K562 (cell line): Measurements from ENCODE around the gene TPD52L2. TPM values are rescaled to one million over a fixed set of nuclear protein-coding genes. Genes with fewer than 3 reads are reported as not detected.

ENCODE experiments used
- ARID1B ChIP-seq: fragments of 450-650 bp; IDR thresholded peaks from 2 replicates; pipeline ENCODE4 v1.6.1; 2016; ENCODE audit warnings: antibody characterized with exemption, mild to moderate bottlenecking, inconsistent platforms
- ATF7 ChIP-seq: fragments of 450-650 bp; IDR thresholded peaks from 2 replicates; pipeline ENCODE4 v1.7.1; 2014; ENCODE audit warnings: mild to moderate bottlenecking, moderate library complexity
- CTBP1 ChIP-seq: fragments of 450-650 bp; IDR thresholded peaks from 2 replicates; pipeline ENCODE4 v1.6.1; 2016; ENCODE audit warnings: borderline replicate concordance
- GABPB1 ChIP-seq: sonication (generic); formaldehyde crosslinking; IDR thresholded peaks from 2 replicates; pipeline ENCODE4 v1.8.0; 2022; ENCODE audit warnings: mild to moderate bottlenecking, missing genetic modification reagents
- HMGN3 ChIP-seq: IDR thresholded peaks from 2 replicates; pipeline ENCODE4 v1.6.1; 2011; ENCODE audit warnings: borderline replicate concordance, low read depth, mild to moderate bottlenecking, mixed read lengths, low read length; ENCODE audit not compliant: insufficient read length; ENCODE audit errors: extremely low read depth
- MAX ChIP-seq: sonication (generic); formaldehyde crosslinking; IDR thresholded peaks from 2 replicates; pipeline ENCODE4 v1.9.0; 2022; ENCODE audit warnings: mild to moderate bottlenecking, missing genetic modification reagents
- MCM7 ChIP-seq, 2 experiments: fragments of 450-650 bp; IDR thresholded peaks; 2 replicates each; pipeline ENCODE4 v1.6.1; 2016 to 2018
- MTA3 ChIP-seq: fragments of 450-650 bp; formaldehyde crosslinking; IDR thresholded peaks from 2 replicates; pipeline ENCODE4 v1.6.1; 2017; ENCODE audit warnings: mild to moderate bottlenecking, borderline replicate concordance
- NR4A1 ChIP-seq, 2 experiments: fragments of 250-450 bp in 1 of 2; fragments of 450-650 bp in 1 of 2; sonication (Bioruptor Pico) in 1 of 2; IDR thresholded peaks; 2 replicates each; pipeline versions ENCODE4 v1.4.0 to v1.6.1; 2016 to 2020; ENCODE audit warnings: mild to moderate bottlenecking in 2 of 2, missing compliant biosample characterization in 1 of 2, missing genetic modification characterization in 1 of 2, moderate library complexity in 1 of 2
- NRF1 ChIP-seq, 2 experiments: fragments of 450-650 bp; IDR thresholded peaks in 1 of 2; conservative IDR thresholded peaks in 1 of 2; 2 replicates each; pipeline ENCODE4 v1.6.1; 2014; ENCODE audit warnings: mild to moderate bottlenecking in 2 of 2
- PKNOX1 ChIP-seq: fragments of 450-650 bp; IDR thresholded peaks from 2 replicates; pipeline ENCODE4 v1.6.1; 2016
- POLR2H ChIP-seq: IDR thresholded peaks from 2 replicates; pipeline ENCODE4 v1.6.1; 2016; ENCODE audit warnings: missing genetic modification characterization, low read depth, mild to moderate bottlenecking, control low read depth, missing compliant biosample characterization, moderate library complexity
- RBM34 ChIP-seq: fragments of 200-400 bp; formaldehyde crosslinking; IDR thresholded peaks from 2 replicates; pipeline ENCODE4 v1.6.1; 2018; ENCODE audit warnings: low read length, borderline replicate concordance; ENCODE audit not compliant: insufficient read depth
- SAP30 ChIP-seq: fragments of 200-600 bp; sonication (generic); IDR thresholded peaks from 2 replicates; pipeline ENCODE4 v1.6.1; 2012; ENCODE audit warnings: borderline replicate concordance, low read depth, mild to moderate bottlenecking, moderate library complexity, low read length, control low read depth, inconsistent platforms; ENCODE audit not compliant: insufficient read depth, poor library complexity, severe bottlenecking
- SETDB1 ChIP-seq: IDR thresholded peaks from one replicate; pipeline ENCODE4 v1.6.1; 2012; ENCODE audit warnings: low read length, control low read depth, inconsistent platforms
- TEAD2 ChIP-seq: fragments of 450-650 bp; IDR thresholded peaks from 2 replicates; pipeline ENCODE4 v1.6.1; 2016; ENCODE audit warnings: missing genetic modification characterization, control low read depth, missing compliant biosample characterization
- ZBTB1 ChIP-seq: sonication (generic); formaldehyde crosslinking; IDR thresholded peaks from 2 replicates; pipeline ENCODE4 v1.8.1; 2023; ENCODE audit warnings: missing genetic modification reagents, low read depth, mild to moderate bottlenecking, borderline replicate concordance
- ZFP36 ChIP-seq: fragments of 150-350 bp; IDR thresholded peaks from 2 replicates; pipeline ENCODE4 v1.6.1; 2018; ENCODE audit warnings: low read length, low read depth; ENCODE audit not compliant: partially characterized antibody
- ZNF644 ChIP-seq: fragments of 200-800 bp; sonication (Bioruptor generic); IDR thresholded peaks from 2 replicates; pipeline ENCODE4 v1.6.1; 2016; ENCODE audit warnings: low read depth, missing genetic modification characterization, missing compliant biosample characterization
- polyA plus RNA-seq, 8 experiments: library from polyadenylated mRNA; depleted of rRNA in 4 of 8; stranded (reverse) in 5 of 8; unstranded in 3 of 8; fragments of >200 nt; fragmentation: Nextera tagmentation in 2 of 8; fragmentation: Illumina TruSeq in 1 of 8; extraction: Ambion mirVana in 2 of 8; extraction: Trizol in 1 of 8; gene quantifications; 2 replicates each; pipeline versions ENCODE4 v1.2.1 to v1.2.3, GENCODE V29; 2011 to 2014; ENCODE audit warnings: inconsistent platforms in 1 of 8, missing spikeins in 1 of 8
- total RNA-seq, 7 experiments: library from RNA; depleted of rRNA in 6 of 7; stranded (reverse); fragments of >200 nt in 6 of 7; fragmentation: Illumina TruSeq in 2 of 7; extraction: Trizol in 2 of 7; gene quantifications; 2 replicates each; pipeline versions ENCODE4 v1.2.1 to v1.2.3, GENCODE V29; 2011 to 2021; ENCODE audit warnings: low replicate concordance in 1 of 7

TPD52L2 gene
- total and polyA plus RNA-seq, 9 of the 15 experiments (the other 6 are each of a cell fraction or from before 2014, with no cell fraction given): 1.9 to 117 (median 74.6) TPM

GRCh38 chr20:63894358-63895201 is 29.5 kb downstream of the TPD52L2 start, which contains the start of gene DNAJC5 (continued):
- TF ChIP-seq POLR2H (no peak), MCM7 (IDR thresholded peaks at IDR 0.05) (no peak), ZNF644 (no peak), CTBP1 (peak; percentile 97), MTA3 (peak; percentile 96), RBM34 (peak; percentile 40; the same call in 1 of the 2 replicates), SAP30 (peak; percentile 4), ARID1B (no peak), ZFP36 (no peak), TEAD2 (tag) (no peak), HMGN3 (peak; percentile 74), PKNOX1 (peak; percentile 96), ZBTB1 (CRISPR knock-in tag) (peak; percentile 48; the same call in 1 of the 2 replicates), NR4A1 (CRISPR knock-in tag; IDR thresholded peaks at IDR 0.05) (no peak), NR4A1 (tag; IDR thresholded peaks at IDR 0.05) (no peak), MAX (CRISPR knock-in tag) (peak; percentile 89), ATF7 (peak; percentile 54), GABPB1 (peak; percentile 46; the same call in 1 of the 2 replicates), NRF1 (conservative IDR thresholded peaks at IDR 0.05 in 1 of 2, IDR thresholded peaks at IDR 0.05 in 1 of 2) (peak; percentile 97 to 98), SETDB1 (no peak)
